Measurements from ENCODE around the gene BCL6.

BCL6 gene

DNA sequence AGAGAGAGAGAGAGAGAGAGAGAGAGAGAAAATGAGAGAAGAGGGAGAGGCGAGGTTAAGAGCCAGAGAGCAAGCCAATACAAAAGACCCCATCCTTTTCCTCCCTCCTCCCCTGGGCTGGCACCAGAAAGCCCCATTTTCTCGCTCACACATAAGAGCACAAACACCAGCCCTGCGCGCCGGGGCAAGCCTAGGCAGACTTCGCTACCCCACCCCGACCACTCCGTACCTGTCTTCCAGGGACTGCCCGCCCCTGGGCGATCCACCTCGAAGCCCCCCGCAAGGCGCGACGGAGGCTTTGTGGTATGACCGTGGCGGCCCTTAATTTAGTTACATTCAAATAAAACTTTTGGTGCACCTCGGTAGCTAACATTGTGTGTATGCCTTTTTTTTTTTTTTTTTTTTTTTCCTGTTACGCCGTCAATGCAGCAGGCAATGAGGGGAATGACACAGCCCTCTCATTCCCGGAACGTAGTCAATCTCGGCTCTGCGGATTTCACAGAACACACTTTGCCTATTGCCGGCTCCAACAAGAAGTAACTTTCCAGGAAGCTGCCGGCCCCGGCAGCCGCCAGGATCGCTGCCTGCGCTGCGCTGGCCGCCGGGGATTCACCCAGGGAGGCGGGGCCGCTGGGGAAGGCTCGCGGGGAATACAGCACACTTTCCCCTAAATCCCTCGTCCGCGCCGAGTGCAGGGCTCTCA lies 7.7 kb downstream of the BCL6 start:
- DNase-seq: no peak

DNA sequence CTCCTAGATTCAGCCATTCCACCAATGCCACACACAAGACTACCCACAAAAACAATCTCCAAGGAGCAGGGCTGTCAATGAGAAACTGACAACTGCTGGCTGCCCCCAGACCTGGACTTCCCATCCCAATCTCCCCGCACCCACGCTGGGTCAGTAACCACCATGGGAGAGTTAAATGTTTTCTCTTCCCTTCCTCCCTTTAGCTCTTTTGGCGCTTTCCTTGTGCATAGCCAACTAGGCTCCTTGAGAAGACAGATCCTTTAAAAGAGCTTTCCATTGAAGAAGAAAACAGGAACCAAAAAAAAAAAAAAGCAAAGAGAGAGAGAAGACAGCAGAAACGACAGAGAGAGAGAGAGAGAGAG lies 8.3 kb downstream of the BCL6 start:
- DNase-seq: no peak

DNA sequence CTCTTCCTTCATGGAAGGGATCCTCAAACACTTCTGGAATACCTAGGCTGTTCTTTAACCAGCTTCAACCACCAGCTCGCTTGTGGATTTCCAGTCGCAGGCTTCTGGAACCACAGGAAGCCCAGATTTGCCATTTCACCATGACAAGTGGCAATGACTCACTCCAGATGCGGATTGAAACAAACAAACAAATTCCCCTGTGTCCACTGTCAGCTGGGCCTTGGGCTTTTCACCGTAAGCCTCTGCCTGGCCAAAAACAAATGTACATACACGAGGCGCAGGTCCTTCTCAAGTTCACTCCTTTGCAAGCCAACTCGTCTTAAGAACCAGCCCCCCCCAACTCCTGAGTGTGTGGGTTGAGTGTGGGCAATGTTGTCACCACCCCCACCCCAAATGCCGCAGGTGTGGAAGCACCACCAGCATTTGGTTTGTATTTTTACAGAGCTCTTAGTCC lies 8.8 kb downstream of the BCL6 start:
- DNase-seq: no peak

DNA sequence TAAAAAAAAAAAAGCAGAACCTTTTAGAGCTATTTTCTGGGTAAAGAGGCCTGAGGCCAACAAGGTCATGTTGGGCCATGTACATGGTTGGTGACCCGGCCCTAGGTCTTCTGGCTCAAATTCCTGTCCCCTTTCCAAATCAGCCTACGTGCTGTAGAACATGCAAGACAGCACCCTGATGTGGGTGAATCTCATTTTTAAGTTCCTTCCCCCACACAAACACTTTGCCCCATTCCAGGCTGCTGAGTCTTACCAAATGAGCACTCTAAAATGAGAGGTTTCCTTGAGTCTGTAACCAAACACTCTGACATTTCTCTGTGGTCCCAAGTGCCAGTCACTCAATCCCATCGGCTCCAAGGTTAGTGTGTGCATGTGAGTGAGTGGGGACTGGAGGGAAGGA lies 9.4 kb downstream of the BCL6 start:
- DNase-seq: no peak

DNA sequence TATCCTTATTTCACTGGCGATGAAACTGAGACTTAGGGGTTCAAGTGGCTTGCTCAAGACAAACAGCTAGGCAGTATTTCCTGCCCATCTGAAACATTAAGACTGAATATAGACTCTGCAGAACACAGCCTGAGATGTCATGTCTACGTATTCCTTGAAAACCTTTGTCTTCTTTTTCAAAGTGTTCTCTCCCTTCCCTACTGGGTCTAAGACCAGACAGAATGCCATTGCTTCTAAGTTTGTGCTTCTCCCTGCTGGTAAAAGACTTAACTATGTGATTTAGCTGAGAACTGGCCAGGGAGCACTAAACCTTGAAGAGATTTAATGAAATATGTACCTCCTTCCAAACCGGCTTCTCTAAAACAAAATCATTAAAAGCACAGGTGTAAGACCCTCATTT lies 9.9 kb downstream of the BCL6 start:
- no peak for DNase-seq

DNA sequence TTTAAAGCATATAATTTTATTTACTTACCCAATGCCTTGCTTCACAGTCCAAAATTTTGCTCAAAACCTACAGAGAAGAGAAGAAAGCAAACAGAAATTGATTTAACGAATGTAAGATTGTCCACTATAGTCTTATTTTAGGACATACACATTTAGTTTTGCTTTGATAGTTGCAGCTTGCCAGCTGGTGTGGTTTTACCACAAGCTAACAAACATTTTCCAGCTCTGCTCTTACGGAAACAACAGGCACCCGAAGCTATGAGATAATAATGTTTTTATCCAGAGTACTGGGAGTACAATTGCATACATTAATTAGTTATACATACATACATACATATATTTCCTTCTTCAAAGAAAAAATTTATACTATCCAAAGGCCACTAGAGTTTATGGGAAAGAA lies 10.4 kb downstream of the BCL6 start:
- DNase-seq: no peak

DNA sequence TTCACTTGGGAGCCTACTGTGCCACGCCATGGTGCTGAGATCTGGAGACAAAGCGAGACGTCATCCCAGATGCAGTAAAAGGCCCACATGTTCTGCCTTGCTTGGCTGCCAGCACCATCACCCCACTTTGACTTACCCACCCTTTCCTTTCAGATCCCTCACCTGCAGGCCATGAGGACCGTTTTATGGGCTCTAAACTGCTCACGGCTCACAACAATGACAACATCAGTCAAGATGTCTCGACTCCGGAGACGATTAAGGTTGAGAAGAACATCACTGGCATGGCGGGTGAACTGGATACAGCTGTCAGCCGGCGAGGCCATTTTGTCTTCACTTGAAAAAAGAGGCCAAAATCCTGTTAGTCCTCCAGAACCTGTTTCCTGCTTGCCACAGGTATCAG lies 11.9 kb downstream of the BCL6 start:
- DNase-seq: no peak

DNA sequence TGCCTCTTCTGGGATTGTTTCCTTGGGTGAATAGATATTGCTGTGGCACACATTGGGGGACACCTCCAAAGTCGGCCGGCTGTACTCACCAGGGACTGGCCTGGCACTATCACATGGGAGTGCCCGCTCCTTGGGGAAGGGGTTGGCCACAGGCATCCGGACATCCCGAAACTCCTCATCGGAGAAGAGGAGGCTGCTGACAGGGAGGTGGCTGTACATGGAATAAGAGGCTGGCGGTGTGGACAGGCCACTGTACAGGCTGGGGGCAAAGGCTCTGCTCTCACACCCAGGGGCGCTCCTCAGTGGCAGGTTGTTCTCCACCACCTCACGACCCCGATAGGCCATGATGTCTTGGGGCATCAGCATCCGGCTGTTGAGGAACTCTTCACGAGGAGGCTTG lies 15.7 kb downstream of the BCL6 start:
- DNase-seq: no peak

DNA sequence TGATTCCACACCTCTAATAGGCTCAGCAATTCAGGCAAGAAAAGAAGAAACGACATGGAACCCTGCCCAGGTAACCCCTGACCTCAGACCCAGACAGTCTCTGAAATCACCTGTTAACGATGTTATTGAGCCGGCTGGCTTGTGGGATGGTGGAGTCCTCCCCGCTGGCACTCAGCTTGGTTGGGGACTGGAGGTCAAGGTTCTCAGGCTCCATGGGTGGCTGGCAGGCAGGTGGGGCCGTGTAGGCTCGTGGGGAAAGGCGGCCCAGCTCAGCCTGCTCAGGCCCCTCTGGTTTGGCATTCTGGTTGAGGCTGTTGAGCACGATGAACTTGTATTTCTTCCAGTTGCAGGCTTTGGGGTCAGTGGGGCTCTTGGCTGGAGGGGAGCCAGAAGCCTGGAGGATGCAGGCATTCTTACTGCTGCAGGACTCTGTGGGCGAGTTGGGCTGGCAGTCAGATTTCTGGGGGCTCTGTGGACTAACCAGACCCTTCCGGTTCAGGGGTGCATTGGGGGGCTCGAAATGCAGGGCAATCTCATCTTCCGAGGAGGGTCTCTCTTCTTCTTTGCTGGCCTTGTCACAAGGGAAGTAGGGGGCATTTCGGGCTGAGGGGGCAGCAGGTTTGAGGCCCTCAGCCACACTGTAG lies 16.2 kb downstream of the BCL6 start:
- no peak for DNase-seq

DNA sequence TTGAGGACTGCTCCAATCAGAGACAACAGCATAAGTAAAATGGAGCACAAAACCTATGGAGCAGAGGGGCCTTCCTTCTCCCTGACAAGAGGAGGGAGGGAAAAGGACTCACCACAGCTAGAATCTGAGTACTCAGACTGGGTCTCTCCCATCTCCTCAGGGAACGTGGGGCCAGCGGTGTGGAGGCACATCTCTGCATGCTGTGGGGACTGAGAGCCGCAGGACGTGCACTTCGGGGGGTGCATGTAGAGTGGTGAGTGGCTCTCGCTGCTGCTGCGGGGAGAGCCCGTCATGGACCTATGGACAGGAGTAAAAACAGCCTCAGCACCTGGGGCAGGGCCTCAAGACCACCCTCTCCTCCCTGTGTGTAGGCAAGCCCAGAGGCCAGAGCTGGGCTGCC lies 17.0 kb downstream of the BCL6 start:
- DNase-seq: no peak

DNA sequence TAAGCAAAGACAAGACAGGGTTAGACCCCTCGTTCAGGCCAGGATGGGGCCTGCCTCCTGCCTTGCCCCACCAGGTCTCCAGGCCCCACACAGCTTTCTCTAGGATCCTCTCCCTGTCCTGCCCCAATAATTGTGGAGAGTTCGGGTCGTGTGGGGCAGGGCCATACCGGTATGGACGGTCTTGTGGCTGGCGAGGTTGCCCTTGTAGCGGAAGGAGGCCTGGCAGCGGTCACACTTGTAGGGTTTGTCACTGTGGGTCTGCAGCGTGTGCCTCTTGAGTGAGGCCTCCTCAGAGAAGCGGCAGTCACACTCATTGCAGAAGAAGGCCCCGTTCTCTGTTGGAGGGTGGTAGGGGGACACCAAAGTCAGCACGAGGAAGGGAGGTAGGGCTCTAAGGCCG lies 18.7 kb downstream of the BCL6 start:
- no peak for DNase-seq

DNA sequence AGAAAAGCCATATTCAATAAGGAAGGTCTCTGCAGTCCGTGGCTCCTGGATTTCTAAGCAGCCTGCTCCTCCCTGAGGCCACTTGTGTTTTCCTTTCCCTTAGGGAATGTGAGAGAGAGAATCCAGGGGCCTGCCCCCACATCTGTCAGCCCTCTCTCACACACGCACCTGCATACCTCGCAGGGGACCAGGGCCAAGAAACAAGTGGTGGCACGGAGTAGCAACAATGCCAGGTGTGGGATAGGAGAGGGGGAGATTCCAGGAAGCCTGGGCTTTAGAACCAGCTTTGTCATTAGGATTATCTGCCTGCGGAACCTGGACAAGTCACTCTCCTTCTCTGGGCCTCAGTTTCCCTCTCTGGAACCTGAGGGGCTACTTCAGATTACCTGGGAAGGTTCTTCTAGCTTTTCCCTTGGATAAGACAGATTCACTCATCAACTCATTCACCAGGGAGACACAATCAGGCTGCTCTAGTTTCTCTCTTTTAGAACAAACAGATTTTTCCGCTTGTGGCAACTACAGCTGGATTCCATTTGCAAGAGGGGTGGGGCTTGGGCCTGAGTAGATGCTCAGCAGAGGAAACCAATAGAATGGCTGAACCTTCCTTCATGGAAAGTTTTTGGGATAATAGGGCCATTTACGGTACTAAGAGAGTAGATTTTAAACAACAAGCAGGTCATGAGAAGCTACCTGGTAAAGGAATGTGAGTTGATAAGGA lies 19.5 kb downstream of the BCL6 start:
- no peak for DNase-seq

DNA sequence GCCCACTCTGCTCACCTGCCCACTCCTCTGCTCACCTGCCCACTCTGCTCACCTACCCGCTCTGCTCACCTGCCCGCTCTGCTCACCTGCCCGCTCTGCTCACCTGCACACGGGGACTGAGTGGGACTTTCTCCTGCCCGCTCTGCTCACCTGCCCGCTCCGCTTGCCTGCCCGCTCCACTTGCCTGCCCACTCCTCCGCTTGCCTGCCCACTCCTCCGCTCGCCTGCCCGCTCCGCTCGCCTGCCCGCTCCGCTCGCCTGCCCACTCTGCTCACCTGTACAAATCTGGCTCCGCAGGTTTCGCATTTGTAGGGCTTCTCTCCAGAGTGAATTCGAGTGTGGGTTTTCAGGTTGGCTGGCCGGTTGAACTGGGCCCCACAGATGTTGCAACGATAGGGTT lies 20.0 kb downstream of the BCL6 start:
- DNase-seq: no peak

DNA sequence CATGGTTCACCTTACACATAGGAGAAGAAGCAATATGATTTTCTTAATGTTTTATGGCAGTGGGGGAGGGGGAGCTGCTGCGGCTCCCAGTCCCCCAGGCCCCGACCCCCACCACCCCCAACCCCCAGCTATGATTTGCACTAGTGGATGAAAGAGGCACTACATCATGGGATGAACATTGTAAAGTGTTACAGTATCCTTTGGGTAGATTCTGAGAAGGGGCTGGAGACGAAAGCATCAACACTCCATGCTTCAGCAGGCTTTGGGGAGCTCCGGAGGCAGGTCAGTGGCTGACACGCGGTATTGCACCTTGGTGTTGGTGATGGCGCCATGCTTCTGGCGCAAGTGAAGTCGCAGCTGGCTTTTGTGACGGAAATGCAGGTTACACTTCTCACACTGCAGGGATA lies 23.1 kb downstream of the BCL6 start:
- DNase-seq: no peak

DNA sequence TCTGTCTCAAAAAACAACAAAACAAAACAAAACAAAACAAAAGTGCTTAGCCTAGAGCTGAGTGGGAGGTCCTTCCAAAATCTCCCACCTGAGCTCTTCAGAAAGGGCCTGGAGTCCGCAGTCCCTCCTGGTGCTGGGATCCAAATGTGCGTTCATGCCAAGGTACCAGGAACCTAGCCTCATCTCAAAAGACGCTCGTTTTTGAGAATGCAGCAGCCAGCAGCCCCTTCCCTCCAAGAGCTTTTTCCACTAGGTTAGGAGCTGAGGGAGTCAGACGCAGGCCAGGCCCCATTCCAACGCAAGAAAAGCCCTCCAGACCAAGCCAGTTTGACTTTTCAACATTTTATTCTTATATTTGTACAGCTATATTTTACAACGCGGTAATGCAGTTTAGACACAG lies 24.2 kb downstream of the BCL6 start:
- no peak for DNase-seq

DNA sequence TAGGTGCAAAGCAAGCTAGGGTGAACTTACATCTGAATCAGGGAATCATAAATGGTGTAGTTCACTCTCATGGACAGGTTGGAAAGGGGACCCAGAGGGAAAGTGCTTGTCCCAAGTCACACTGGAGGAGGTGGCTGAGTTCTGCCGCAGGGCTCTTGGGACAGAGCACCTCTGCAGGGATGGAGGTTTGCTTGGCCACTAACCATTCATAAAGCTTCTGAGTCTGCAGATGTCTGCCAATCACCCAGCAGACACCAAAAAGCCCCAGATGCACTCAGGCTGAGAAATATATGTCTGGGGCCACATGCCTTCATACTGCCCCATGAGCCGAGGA lies 25.0 kb downstream of the BCL6 start:
- no peak for DNase-seq

DNA sequence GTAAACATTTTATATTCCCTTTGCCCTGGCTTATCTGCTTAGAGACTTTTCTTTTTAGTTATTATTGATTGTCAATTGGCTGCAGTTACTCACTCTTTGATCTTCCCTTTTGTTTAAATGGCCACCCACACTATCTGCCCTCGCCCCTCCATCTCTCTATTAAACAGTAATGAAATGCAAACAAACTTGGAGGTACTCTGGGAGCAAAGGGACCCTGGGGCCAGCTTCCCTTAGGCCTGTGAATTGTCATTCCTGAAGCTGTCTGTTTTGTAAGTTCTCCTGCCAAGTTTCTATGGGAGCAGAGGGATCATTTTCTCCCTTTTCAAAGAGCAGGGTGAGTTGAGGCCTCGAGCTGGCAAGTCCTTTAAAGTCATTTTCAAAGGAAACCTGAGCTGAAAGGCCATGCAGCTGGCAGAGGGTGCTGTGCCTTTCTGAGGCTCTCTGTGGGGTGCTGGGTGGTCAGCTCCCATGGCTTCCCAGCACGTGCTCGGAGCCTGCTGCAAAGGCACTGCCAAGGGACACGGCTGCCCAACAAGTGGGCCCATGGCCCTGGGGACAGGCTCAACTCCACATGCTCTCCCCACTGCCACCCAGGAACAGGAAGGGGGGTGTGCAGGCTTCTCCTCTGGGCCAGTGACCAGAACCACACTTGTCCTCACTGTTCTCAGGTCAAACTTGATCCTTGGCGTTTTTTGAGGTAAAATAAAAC lies 25.5 kb downstream of the BCL6 start:
- DNase-seq: no peak

DNA sequence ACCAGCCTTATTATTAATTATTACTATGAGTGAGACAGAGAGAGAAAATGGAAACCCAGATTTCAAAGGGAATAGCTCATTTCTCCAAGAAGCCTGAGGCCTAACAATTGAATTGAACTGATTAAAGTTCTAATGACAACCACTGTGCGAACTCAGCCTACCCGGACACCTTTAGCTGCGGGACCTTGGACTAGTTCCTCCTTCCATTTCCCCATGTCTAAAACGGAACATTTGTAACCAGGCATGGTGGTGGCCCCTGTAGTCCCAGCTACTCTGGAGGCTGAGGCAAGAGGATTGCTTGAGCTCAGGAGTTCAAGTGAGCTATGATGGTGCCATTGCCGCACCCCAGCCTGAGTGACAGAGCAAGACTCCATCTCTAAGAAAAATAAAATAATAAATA lies 26.5 kb downstream of the BCL6 start:
- DNase-seq: no peak

DNA sequence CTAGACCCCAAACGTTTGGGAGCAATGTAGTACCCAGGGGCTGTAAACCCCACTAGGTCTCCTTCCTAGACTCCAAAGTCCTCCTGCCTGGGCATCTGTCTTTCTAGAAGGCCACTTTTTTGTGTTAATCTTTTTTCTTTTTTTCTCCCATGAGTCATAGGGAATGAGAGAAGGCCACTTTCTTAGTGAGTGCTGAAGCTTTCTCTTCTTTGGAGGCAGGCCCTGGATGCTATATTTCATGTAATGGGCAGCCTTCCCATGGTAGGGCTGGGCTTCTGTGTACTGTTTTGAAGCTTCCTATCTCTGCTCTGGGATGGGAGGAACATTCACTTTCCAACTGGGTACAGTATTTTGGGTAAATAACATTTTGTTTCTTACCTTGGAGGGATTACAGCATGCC lies 27.7 kb downstream of the BCL6 start:
- no peak for DNase-seq

DNA sequence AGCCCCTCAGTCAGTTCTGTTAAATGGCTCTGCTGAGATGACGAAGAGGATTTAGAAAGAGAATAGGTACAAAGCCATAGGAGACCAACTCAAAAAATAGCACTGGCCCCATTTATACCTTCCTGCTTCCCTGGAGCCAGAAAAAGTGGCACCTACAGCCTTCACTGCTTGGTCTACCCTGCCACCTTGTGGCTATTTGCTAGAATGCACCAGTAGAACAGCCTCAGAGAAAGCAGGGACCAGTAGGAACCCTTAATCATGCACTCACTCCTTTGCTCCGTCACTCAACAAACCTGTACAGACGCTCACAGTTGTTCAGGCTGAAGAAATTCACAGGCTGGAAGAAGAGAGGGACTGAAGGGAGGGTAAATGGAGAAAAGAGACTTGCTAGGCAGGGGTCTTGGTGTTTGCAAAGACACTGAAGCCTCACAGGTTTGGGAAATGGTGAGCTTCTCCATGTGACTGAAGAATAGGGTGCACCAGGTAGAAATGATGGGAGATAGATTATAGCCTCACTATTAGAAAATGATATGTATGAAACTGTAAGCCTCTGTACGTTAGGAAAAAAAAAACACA lies 30.8 kb downstream of the BCL6 start:
- peak; percentile 26 for DNase-seq

DNA sequence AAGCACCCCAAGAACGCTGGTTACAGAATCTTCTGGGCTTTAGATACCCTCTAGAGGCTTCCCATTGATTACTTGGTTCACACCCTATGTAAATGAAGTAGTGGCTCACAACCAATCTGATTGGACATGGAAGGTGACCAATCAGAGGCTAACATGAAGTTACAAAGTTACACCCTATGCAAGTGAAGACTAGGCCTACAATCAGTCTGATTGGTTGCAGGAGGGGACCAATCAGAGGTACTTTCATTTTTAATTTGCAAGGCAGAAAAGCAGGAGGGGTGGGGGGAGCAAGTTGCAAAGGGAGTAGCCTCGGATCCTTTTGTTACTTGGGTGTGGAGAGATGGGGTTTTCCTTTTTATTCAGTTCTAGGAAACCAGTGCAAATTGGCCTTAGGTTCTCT lies 31.8 kb downstream of the BCL6 start:
- DNase-seq: no peak

DNA sequence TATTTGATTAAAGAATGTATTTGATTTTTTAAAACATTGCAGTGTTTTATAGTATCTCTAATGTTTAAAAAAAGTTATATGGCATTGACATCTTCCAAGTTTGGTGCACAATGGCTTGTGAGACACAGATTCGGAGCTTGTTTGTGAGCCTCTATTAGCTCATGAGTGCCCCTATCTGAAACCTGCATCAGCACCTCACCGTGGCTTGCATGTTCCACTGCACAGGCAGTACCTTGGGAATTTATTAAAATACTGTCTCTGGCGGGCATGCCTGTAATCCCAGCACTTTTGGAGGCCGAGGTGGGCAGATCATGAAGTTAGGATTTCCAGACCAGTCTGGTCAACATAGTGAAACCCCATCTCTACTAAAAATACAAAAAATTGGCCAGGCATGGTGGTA lies 36.1 kb downstream of the BCL6 start:
- no peak for DNase-seq

DNA sequence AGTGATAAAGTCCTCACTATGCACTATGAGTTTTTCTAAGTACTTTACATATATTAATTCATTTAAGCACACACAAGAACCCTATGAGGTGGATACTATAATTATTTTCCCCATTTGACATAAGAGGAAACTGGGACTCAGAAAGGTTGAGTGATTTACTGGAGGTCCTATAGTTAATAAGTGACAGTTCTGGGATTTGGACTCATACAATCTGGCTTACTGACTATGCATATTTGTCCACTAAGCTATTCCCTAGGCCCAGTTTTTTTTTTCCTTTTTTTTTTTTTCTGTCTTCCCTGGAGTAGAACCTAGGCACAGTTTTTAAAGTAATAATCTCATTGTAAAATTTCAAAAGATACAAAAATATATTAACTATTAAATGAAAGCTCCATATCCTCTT lies 36.6 kb downstream of the BCL6 start:
- DNase-seq: no peak

DNA sequence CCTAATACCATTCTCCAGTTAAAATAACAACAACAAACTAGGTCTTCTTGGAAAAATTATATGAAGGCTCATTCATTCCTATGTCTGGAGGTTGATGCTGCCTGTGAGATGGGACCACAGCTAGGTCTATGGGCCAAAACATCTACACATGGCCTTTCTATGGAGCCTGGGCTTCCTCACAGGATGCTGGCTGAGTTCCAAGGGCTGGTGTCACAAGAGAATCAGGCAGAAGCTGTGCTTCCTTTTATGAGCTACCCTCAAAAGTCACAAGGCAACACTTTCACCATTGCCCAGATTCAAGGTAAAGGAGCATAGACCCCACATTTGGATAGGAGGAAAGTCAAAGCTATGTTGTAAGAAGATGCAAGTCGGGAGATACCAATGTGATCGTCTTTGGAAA lies 38.3 kb downstream of the BCL6 start:
- DNase-seq: no peak

Measured in SHP77 treated with DMSO at 0.1 percent for 48 hours (cell line).